Measurements from ENCODE around the gene ACSL1.
"Not testable (repeated sequence)": the region's sequence is repeated elsewhere in the genome, so short reads cannot be mapped to it uniquely, and the experiment has no call there.

Gene ACSL1

DNA sequence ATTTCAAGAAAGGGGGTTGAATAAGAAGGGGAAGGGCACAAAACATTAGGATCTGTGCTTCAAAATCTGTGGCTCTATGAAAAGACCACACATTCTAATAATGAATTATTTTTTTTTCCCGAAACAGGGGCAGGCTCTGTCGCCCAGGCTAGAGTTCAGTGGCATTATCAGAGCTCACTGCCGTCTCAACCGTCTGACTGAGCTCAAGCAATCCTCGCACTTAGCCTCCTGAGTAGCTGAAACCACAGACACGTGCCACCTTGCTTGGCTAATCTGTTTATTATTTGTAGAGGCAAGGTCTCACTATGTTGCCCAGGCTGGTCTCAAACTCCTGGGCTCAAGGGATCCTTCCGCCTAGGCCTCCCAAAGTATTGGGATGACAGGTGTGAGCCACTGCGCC lies 33.4 kb downstream of the ACSL1 start:
- Histone ChIP-seq H3K27me3 (ENCODE audit: control insufficient read depth, insufficient read depth, low read length) (no peaks in the 10 kb centered on the region), H3K27ac (ENCODE audit: low read depth, low read length) (no peak overlapping the region)

DNA sequence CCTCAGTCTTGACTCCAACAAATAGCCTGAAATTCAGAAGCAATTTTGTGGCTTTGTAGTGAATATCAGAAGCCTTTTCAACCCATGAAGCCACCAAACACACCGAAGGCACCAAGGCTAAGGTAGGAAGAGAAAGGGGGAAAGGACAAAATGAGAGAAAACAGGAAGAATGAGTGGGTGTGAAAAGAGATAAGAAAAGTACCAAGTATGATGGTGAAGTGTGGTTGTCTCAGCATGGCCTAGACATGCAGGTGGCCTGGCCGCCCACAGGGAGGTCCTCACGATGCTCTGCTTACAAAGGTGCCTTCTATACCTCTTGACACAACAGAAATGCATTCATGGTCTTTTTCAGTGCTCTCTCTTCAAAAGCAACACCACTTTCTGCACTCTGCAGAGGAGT lies 34.9 kb downstream of the ACSL1 start:
- Histone ChIP-seq H3K4me3 (ENCODE audit: low read length) (no peak overlapping the region), H3K4me1 (ENCODE audit: control insufficient read depth, insufficient read depth, low read length) (no peaks in the 10 kb centered on the region), H3K27ac (ENCODE audit: low read depth, low read length) (no peak overlapping the region), H3K9ac (ENCODE audit: low read length) (no peak overlapping the region), H3K27me3 (ENCODE audit: control insufficient read depth, insufficient read depth, low read length) (no peaks in the 10 kb centered on the region), H3K36me3 (ENCODE audit: control insufficient read depth, insufficient read depth, low read length) (no peaks in the 10 kb centered on the region)

More for the DNA sequence above, 33.4 kb downstream of the ACSL1 start:
- no peaks in the 10 kb centered on the region for H3K36me3 ChIP-seq (ENCODE audit: control insufficient read depth, insufficient read depth, low read length)
- H3K4me1 ChIP-seq (ENCODE audit: control insufficient read depth, insufficient read depth, low read length): no peaks in the 10 kb centered on the region
- no peak overlapping the region for H3K4me3 ChIP-seq (ENCODE audit: low read length)
- no peak overlapping the region for H3K9ac ChIP-seq (ENCODE audit: low read length)

GRCh38 chr4:184787766-184788503 lies 37.8 kb downstream of the ACSL1 start:
- H3K4me3 ChIP-seq (ENCODE audit: low read length): no peak overlapping the region
- H3K27ac ChIP-seq (ENCODE audit: low read depth, low read length): no peak overlapping the region
- H3K9ac ChIP-seq (ENCODE audit: low read length): no peak overlapping the region
- peaks cover 6% of the 10 kb centered on the region for H3K36me3 ChIP-seq (ENCODE audit: control insufficient read depth, insufficient read depth, low read length)
- H3K27me3 ChIP-seq (ENCODE audit: control insufficient read depth, insufficient read depth, low read length): no peaks in the 10 kb centered on the region
- H3K4me1 ChIP-seq (ENCODE audit: control insufficient read depth, insufficient read depth, low read length): no peaks in the 10 kb centered on the region

DNA sequence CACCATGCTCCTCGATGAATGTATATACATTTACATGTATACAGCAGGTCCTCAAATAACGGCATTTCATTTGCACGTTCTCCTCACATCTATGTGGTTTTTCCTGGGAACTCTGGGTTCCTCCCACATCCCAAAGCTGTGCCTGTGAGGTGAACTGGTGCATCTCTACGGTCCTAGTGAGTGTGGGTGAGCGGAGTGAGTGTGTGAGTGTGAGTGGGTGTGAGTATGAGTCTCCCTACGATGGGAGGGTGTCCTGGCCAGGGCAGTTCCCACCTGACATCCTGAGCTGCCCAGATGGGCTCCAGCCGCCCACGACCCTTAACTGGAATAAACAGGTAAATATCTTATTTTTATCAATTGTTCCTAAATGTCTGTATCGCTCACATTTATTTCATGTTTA lies 40.0 kb downstream of the ACSL1 start:
- no peak overlapping the region for H3K27ac ChIP-seq (ENCODE audit: low read depth, low read length)
- no peak overlapping the region for H3K9ac ChIP-seq (ENCODE audit: low read length)
- no peak overlapping the region for H3K4me3 ChIP-seq (ENCODE audit: low read length)
- H3K27me3 ChIP-seq (ENCODE audit: control insufficient read depth, insufficient read depth, low read length): no peaks in the 10 kb centered on the region
- no peaks in the 10 kb centered on the region for H3K4me1 ChIP-seq (ENCODE audit: control insufficient read depth, insufficient read depth, low read length)
- H3K36me3 ChIP-seq (ENCODE audit: control insufficient read depth, insufficient read depth, low read length): peaks cover 6% of the 10 kb centered on the region

DNA sequence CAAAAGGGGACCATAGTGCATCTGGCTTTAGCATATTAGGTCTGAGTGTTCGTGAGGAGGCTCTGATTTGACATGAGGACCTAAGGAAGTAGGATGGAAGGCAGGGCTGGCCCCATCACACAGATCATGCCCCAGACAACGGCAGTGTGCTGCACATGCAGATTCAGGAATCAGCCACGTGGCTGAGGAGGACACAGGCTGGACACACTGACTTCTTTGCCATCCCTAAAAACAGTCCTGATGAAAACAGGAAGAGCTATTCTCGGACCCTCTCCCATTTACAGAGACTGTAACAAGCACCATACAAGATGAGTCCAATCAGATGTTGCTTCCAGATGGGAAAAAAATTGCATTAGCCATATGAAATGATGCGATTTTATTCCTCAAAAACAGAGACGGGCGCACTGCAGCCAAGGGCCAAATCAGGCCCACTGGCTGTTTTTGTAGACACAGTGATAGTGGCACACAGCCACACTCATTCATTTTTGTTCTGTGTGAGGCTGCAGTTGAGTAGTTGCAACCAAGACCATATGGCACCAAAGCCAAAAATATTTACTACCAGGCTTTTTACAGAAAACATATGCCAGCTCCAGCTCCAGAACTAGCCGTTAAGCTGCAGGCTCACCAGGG lies 41.0 kb downstream of the ACSL1 start:
- Histone ChIP-seq H3K9ac (ENCODE audit: low read length) (no peak overlapping the region), H3K27me3 (ENCODE audit: control insufficient read depth, insufficient read depth, low read length) (no peaks in the 10 kb centered on the region), H3K36me3 (ENCODE audit: control insufficient read depth, insufficient read depth, low read length) (peaks cover 6% of the 10 kb centered on the region), H3K4me3 (ENCODE audit: low read length) (no peak overlapping the region), H3K27ac (ENCODE audit: low read depth, low read length) (no peak overlapping the region), H3K4me1 (ENCODE audit: control insufficient read depth, insufficient read depth, low read length) (no peaks in the 10 kb centered on the region)

GRCh38 chr4:184782731-184783373 lies 42.9 kb downstream of the ACSL1 start:
- Histone ChIP-seq H3K36me3 (ENCODE audit: control insufficient read depth, insufficient read depth, low read length) (peaks cover 6% of the 10 kb centered on the region), H3K4me3 (ENCODE audit: low read length) (no peak overlapping the region), H3K9ac (ENCODE audit: low read length) (no peak overlapping the region), H3K27me3 (ENCODE audit: control insufficient read depth, insufficient read depth, low read length) (no peaks in the 10 kb centered on the region), H3K27ac (ENCODE audit: low read depth, low read length) (no peak overlapping the region), H3K4me1 (ENCODE audit: control insufficient read depth, insufficient read depth, low read length) (no peaks in the 10 kb centered on the region)

- not testable (repeated sequence) for H3K36me3 ChIP-seq (ENCODE audit: control insufficient read depth, insufficient read depth, low read length)
Measured at GRCh38 chr4:184779160-184779559, 46.6 kb downstream of the ACSL1 start.

GRCh38 chr4:184778325-184778724 lies 47.4 kb downstream of the ACSL1 start:
- Histone ChIP-seq H3K27me3 (ENCODE audit: control insufficient read depth, insufficient read depth, low read length) (no peaks in the 10 kb centered on the region), H3K4me1 (ENCODE audit: control insufficient read depth, insufficient read depth, low read length) (no peaks in the 10 kb centered on the region), H3K36me3 (ENCODE audit: control insufficient read depth, insufficient read depth, low read length) (peaks cover 2% of the 10 kb centered on the region)

More at GRCh38 chr4:184779160-184779559, 46.6 kb downstream of the ACSL1 start:
- not testable (repeated sequence) for H3K27me3 ChIP-seq (ENCODE audit: control insufficient read depth, insufficient read depth, low read length); H3K9ac ChIP-seq (ENCODE audit: low read length); H3K4me1 ChIP-seq (ENCODE audit: control insufficient read depth, insufficient read depth, low read length); H3K4me3 ChIP-seq (ENCODE audit: low read length); H3K27ac ChIP-seq (ENCODE audit: low read depth, low read length)

GRCh38 chr4:184776821-184777220 lies 48.9 kb downstream of the ACSL1 start:
- Histone ChIP-seq H3K27ac (ENCODE audit: low read depth, low read length) (no peak overlapping the region), H3K27me3 (ENCODE audit: control insufficient read depth, insufficient read depth, low read length) (no peaks in the 10 kb centered on the region), H3K4me1 (ENCODE audit: control insufficient read depth, insufficient read depth, low read length) (no peaks in the 10 kb centered on the region), H3K9ac (ENCODE audit: low read length) (no peak overlapping the region), H3K4me3 (ENCODE audit: low read length) (no peak overlapping the region), H3K36me3 (ENCODE audit: control insufficient read depth, insufficient read depth, low read length) (no peaks in the 10 kb centered on the region)

More at GRCh38 chr4:184778325-184778724, 47.4 kb downstream of the ACSL1 start:
- H3K9ac ChIP-seq (ENCODE audit: low read length): no peak overlapping the region
- H3K4me3 ChIP-seq (ENCODE audit: low read length): no peak overlapping the region
- H3K27ac ChIP-seq (ENCODE audit: low read depth, low read length): no peak overlapping the region

- no peak overlapping the region for H3K4me3 ChIP-seq (ENCODE audit: low read length)
Measured at GRCh38 chr4:184775854-184776555, 49.8 kb downstream of the ACSL1 start.

DNA sequence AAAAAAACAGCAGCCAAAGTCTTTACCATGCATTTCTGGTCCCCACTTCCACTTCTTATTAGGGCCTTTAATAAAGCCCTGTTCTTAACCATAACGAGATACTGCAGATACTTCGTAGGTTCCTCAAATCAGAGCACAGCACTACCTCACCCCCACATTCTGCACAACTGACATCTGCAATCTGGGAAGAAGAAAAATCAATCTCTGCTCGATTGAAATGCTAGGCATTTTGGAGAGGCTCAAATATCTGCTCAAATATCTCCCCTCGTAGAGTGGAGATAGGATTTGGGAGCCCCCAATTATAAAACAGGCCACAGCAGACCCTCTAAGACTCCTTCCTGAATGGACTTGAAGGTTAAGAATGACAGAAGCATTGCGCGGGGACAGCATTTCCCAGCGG lies 51.6 kb downstream of the ACSL1 start:
- H3K9ac ChIP-seq (ENCODE audit: low read length): no peak overlapping the region
- peaks cover 2% of the 10 kb centered on the region for H3K36me3 ChIP-seq (ENCODE audit: control insufficient read depth, insufficient read depth, low read length)
- H3K4me3 ChIP-seq (ENCODE audit: low read length): no peak overlapping the region
- no peaks in the 10 kb centered on the region for H3K27me3 ChIP-seq (ENCODE audit: control insufficient read depth, insufficient read depth, low read length)
- no peaks in the 10 kb centered on the region for H3K4me1 ChIP-seq (ENCODE audit: control insufficient read depth, insufficient read depth, low read length)
- H3K27ac ChIP-seq (ENCODE audit: low read depth, low read length): no peak overlapping the region

More at GRCh38 chr4:184775854-184776555, 49.8 kb downstream of the ACSL1 start:
- Histone ChIP-seq H3K4me1 (ENCODE audit: control insufficient read depth, insufficient read depth, low read length) (no peaks in the 10 kb centered on the region), H3K36me3 (ENCODE audit: control insufficient read depth, insufficient read depth, low read length) (no peaks in the 10 kb centered on the region), H3K27ac (ENCODE audit: low read depth, low read length) (no peak overlapping the region), H3K27me3 (ENCODE audit: control insufficient read depth, insufficient read depth, low read length) (no peaks in the 10 kb centered on the region), H3K9ac (ENCODE audit: low read length) (no peak overlapping the region)

- H3K9ac ChIP-seq (ENCODE audit: low read length): no peak overlapping the region
- peaks cover 7% of the 10 kb centered on the region for H3K36me3 ChIP-seq (ENCODE audit: control insufficient read depth, insufficient read depth, low read length)
- H3K4me1 ChIP-seq (ENCODE audit: control insufficient read depth, insufficient read depth, low read length): no peaks in the 10 kb centered on the region
- H3K27me3 ChIP-seq (ENCODE audit: control insufficient read depth, insufficient read depth, low read length): no peaks in the 10 kb centered on the region
- H3K4me3 ChIP-seq (ENCODE audit: low read length): no peak overlapping the region
- no peak overlapping the region for H3K27ac ChIP-seq (ENCODE audit: low read depth, low read length)
Measured at GRCh38 chr4:184771416-184771815, 54.4 kb downstream of the ACSL1 start.
